ENCODE data around the gene SUN3.
"Not testable (repeated sequence)": the region's sequence is repeated elsewhere in the genome, so short reads cannot be mapped to it uniquely, and the experiment has no call there.

The SUN3 gene

GRCh38 chr7:48011323-48011722 is 17.6 kb downstream of the SUN3 start:
- TF ChIP-seq CTCF (IDR thresholded peaks at IDR 0.05; ENCODE audit: control insufficient read depth, extremely low read depth, insufficient read depth): no peak
- no peak for DNase-seq (ENCODE audit: low read depth)
- no peak overlapping the region for H3K4me3 ChIP-seq (ENCODE audit: low read depth, low read length)

GRCh38 chr7:48009954-48010353 is 19.0 kb downstream of the SUN3 start:
- no peak overlapping the region for H3K4me3 ChIP-seq (ENCODE audit: low read depth, low read length)
- DNase-seq (ENCODE audit: low read depth): no peak

GRCh38 chr7:48009257-48009656 is 19.6 kb downstream of the SUN3 start:
- no peak overlapping the region for H3K4me3 ChIP-seq (ENCODE audit: low read depth, low read length)
- DNase-seq (ENCODE audit: low read depth): no peak
- no peak for TF ChIP-seq CTCF (IDR thresholded peaks at IDR 0.05; ENCODE audit: control insufficient read depth, extremely low read depth, insufficient read depth)

More at GRCh38 chr7:48009954-48010353, 19.0 kb downstream of the SUN3 start:
- no peak for TF ChIP-seq CTCF (IDR thresholded peaks at IDR 0.05; ENCODE audit: control insufficient read depth, extremely low read depth, insufficient read depth)

- DNase-seq (ENCODE audit: low read depth): no peak
- no peak overlapping the region for H3K4me3 ChIP-seq (ENCODE audit: low read depth, low read length)
- TF ChIP-seq CTCF (IDR thresholded peaks at IDR 0.05; ENCODE audit: control insufficient read depth, extremely low read depth, insufficient read depth): no peak
Observed at GRCh38 chr7:48006866-48007265, 22.0 kb downstream of the SUN3 start.

- no peak for DNase-seq (ENCODE audit: low read depth)
- H3K4me3 ChIP-seq (ENCODE audit: low read depth, low read length): no peak overlapping the region
- TF ChIP-seq CTCF (IDR thresholded peaks at IDR 0.05; ENCODE audit: control insufficient read depth, extremely low read depth, insufficient read depth): no peak
Observed at GRCh38 chr7:48004638-48005037, 24.3 kb downstream of the SUN3 start.

- no peak overlapping the region for H3K4me3 ChIP-seq (ENCODE audit: low read depth, low read length)
- TF ChIP-seq CTCF (IDR thresholded peaks at IDR 0.05; ENCODE audit: control insufficient read depth, extremely low read depth, insufficient read depth): no peak
- no peak for DNase-seq (ENCODE audit: low read depth)
Observed at GRCh38 chr7:48004032-48004431, 24.9 kb downstream of the SUN3 start.

- not testable (repeated sequence) for H3K4me3 ChIP-seq (ENCODE audit: low read depth, low read length); DNase-seq (ENCODE audit: low read depth)
Observed at GRCh38 chr7:48000164-48000563, 28.7 kb downstream of the SUN3 start.
